ENCODE results near the gene NELL2.

The NELL2 gene

GRCh38 chr12:44869503-44869902, 6.6 kb downstream of the NELL2 start:
- TF ChIP-seq CTCF (conservative IDR thresholded peaks at IDR 0.05) = no peak
- TF ChIP-seq ZFX (IDR thresholded peaks at IDR 0.05) = no peak
- no peak overlapping the region for H3K27ac ChIP-seq

GRCh38 chr12:44863867-44864266, 12.2 kb downstream of the NELL2 start:
- H3K27ac ChIP-seq = no peak overlapping the region

GRCh38 chr12:44859998-44860689, 16.0 kb downstream of the NELL2 start:
- no peak overlapping the region for H3K27ac ChIP-seq
- TF ChIP-seq ZFX (IDR thresholded peaks at IDR 0.05) = no peak
- TF ChIP-seq CTCF (conservative IDR thresholded peaks at IDR 0.05) = no peak

More at GRCh38 chr12:44863867-44864266, 12.2 kb downstream of the NELL2 start:
- TF ChIP-seq CTCF (conservative IDR thresholded peaks at IDR 0.05) (no peak), ZFX (IDR thresholded peaks at IDR 0.05) (no peak)

GRCh38 chr12:44858226-44858855, 17.8 kb downstream of the NELL2 start:
- no peak overlapping the region for H3K27ac ChIP-seq
- no peak for TF ChIP-seq ZFX (IDR thresholded peaks at IDR 0.05)
- TF ChIP-seq CTCF (conservative IDR thresholded peaks at IDR 0.05) = no peak

- H3K27ac ChIP-seq = no peak overlapping the region
- TF ChIP-seq ZFX (IDR thresholded peaks at IDR 0.05) = no peak
- no peak for TF ChIP-seq CTCF (conservative IDR thresholded peaks at IDR 0.05)
Observed at GRCh38 chr12:44852483-44852882, 23.6 kb downstream of the NELL2 start.

GRCh38 chr12:44851586-44851985, 24.5 kb downstream of the NELL2 start:
- no peak overlapping the region for H3K27ac ChIP-seq
- TF ChIP-seq ZFX (IDR thresholded peaks at IDR 0.05) (no peak), CTCF (conservative IDR thresholded peaks at IDR 0.05) (no peak)

GRCh38 chr12:44848703-44849085, 27.4 kb downstream of the NELL2 start:
- H3K27ac ChIP-seq = no peak overlapping the region

More at GRCh38 chr12:44848703-44849085, 27.4 kb downstream of the NELL2 start:
- TF ChIP-seq CTCF (conservative IDR thresholded peaks at IDR 0.05) (no peak), ZFX (IDR thresholded peaks at IDR 0.05) (no peak)
